Natural killer cell (primary cell): Measurements from ENCODE around the gene ANKRD6. TPM values are rescaled to one million over a fixed set of nuclear protein-coding genes. Genes with fewer than 3 reads are reported as not detected.

Experiments used
- ATAC-seq, 3 donors: fragments of 150-1000 bp in 2 of 3; fragments of 200-7000 bp in 1 of 3; cut with Tn5 transposase; 1 replicate in 1 of 3; 2 replicates in 2 of 3; pipeline ENCODE4 v1.10.0; 2021; ENCODE audit warnings: mild to moderate bottlenecking in 2 of 3, moderate library complexity in 2 of 3
- DNase-seq, 2 donors: peaks; one replicate each; pipeline versions ENCODE4 v3.0.0 to v3.0.0-alpha.2; 2013 to 2021; ENCODE audit warnings: mixed read lengths in 1 of 2
- H3K27ac ChIP-seq: one replicate; pipeline ENCODE4 v1.5.1; 2013; ENCODE audit warnings: mild to moderate bottlenecking, low read length
- H3K27me3 ChIP-seq: one replicate; pipeline ENCODE4 v1.6.1; 2013; ENCODE audit warnings: low read length; ENCODE audit not compliant: control insufficient read depth, insufficient read depth
- H3K36me3 ChIP-seq: one replicate; pipeline ENCODE4 v1.6.1; 2013; ENCODE audit warnings: low read length; ENCODE audit not compliant: control insufficient read depth, insufficient read depth
- H3K4me1 ChIP-seq: one replicate; pipeline ENCODE4 v1.6.1; 2013; ENCODE audit warnings: low read length; ENCODE audit not compliant: control insufficient read depth, insufficient read depth
- H3K4me3 ChIP-seq: one replicate; pipeline ENCODE4 v1.5.1; 2013; ENCODE audit warnings: low read length
- H3K9me3 ChIP-seq: one replicate; pipeline ENCODE4 v1.6.1; 2013; ENCODE audit warnings: low read length; ENCODE audit not compliant: control insufficient read depth, insufficient read depth
- H3K27ac Mint-ChIP-seq, 2 donors: one replicate each; pipeline ENCODE4 v1.8.0; 2022; ENCODE audit warnings: mild to moderate bottlenecking in 2 of 2, mixed read lengths in 2 of 2, moderate library complexity in 1 of 2
- H3K27me3 Mint-ChIP-seq, 2 donors: one replicate each; pipeline ENCODE4 v1.8.0; 2022; ENCODE audit warnings: low read depth in 2 of 2, mixed read lengths in 2 of 2
- H3K36me3 Mint-ChIP-seq: one replicate; pipeline ENCODE4 v1.8.0; 2022; ENCODE audit warnings: mixed read lengths
- H3K4me1 Mint-ChIP-seq, 2 donors: one replicate each; pipeline ENCODE4 v1.8.0; 2022; ENCODE audit warnings: mixed read lengths in 2 of 2
- H3K4me3 Mint-ChIP-seq: one replicate; pipeline ENCODE4 v1.8.0; 2022; ENCODE audit warnings: mild to moderate bottlenecking, moderate library complexity, mixed read lengths
- H3K9me3 Mint-ChIP-seq, 2 donors: one replicate each; pipeline ENCODE4 v1.8.0; 2022; ENCODE audit warnings: mixed read lengths in 2 of 2
- whole genome bisulfite sequencing: methylation state at CpG from one replicate; pipeline ENCODE4 v1.1.7; 2013; ENCODE audit warnings: missing lambda C conversion rate; ENCODE audit not compliant: insufficient coverage; 5-methylcytosine and 5-hydroxymethylcytosine counted together
- intact Hi-C: fragments of 100-400 bp; cut with micrococcal nuclease; formaldehyde crosslinking; loops from one replicate; pipeline ENCODE4 v1.14.2; 2022
- total RNA-seq, 4 donors: library from RNA; stranded (reverse); fragments of 120-200 nt in 1 of 4; gene quantifications; one replicate each; pipeline versions ENCODE4 v1.2.3 to v1.2.4, GENCODE V29; 2013 to 2022
- TF ChIP-seq, protein P1 (sequence below): fragments of 200-600 bp; IDR thresholded peaks from one replicate; pipeline ENCODE4 v1.8.0; 2022; ENCODE audit warnings: antibody characterized with exemption

Gene ANKRD6
- total RNA-seq, 3 donors from 2014 or later (not counting 1 experiment from before 2014, with no cell fraction given): 4.5 to 9.0 (median 4.6) TPM

GRCh38 chr6:89596056-89596455 is 163.1 kb downstream of the ANKRD6 start:
- intact Hi-C loops: no loop called here
- Histone ChIP-seq H3K4me3 (no peak overlapping the region), H3K4me1 (peaks cover 5% of the 10 kb centered on the region), H3K27ac (no peak overlapping the region), H3K36me3 (no peaks in the 10 kb centered on the region), H3K27me3 (no peaks in the 10 kb centered on the region), H3K9me3 (no peaks in the 10 kb centered on the region)
- no peaks in the 10 kb centered on the region for H3K36me3 Mint-ChIP-seq
- peak overlapping the region in 1 of 2 donors; percentile 33 for H3K27ac Mint-ChIP-seq
- no peaks in the 10 kb centered on the region for H3K27me3 Mint-ChIP-seq
- peaks cover 0 to 3% of the 10 kb centered on the region in 2 donors for H3K9me3 Mint-ChIP-seq
- WGBS: 31% methylated on average over 1 of the region's 2 CpGs
- TF ChIP-seq, protein P1, sequence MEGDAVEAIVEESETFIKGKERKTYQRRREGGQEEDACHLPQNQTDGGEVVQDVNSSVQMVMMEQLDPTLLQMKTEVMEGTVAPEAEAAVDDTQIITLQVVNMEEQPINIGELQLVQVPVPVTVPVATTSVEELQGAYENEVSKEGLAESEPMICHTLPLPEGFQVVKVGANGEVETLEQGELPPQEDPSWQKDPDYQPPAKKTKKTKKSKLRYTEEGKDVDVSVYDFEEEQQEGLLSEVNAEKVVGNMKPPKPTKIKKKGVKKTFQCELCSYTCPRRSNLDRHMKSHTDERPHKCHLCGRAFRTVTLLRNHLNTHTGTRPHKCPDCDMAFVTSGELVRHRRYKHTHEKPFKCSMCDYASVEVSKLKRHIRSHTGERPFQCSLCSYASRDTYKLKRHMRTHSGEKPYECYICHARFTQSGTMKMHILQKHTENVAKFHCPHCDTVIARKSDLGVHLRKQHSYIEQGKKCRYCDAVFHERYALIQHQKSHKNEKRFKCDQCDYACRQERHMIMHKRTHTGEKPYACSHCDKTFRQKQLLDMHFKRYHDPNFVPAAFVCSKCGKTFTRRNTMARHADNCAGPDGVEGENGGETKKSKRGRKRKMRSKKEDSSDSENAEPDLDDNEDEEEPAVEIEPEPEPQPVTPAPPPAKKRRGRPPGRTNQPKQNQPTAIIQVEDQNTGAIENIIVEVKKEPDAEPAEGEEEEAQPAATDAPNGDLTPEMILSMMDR: no peak
- DNase-seq (peak in 1 of 2 donors; percentile 34), ATAC-seq (peak in 2 of 3 donors; percentile 29 to 30)
- no peak overlapping the region for H3K4me3 Mint-ChIP-seq
- peaks cover 10 to 12% of the 10 kb centered on the region in 2 donors for H3K4me1 Mint-ChIP-seq

DNA sequence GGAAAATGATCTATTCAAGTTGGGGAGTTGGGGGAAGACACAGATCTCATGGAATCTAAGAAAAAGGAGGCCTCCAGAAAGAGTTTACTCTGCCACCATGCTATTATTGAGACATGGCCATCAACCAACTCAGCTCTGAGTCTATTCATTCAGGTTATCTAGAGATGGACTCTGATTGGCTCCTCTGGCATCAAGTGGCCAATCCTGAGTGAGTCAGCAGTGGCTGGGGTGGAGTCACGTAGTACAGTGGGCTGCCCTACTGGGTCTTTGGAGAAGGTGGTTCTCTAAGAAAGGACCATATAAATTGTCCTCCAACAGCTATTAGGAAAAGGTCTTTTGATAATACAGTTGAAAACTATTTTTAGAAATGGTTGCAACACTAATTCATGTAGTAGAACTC is 163.5 kb downstream of the ANKRD6 start:
- intact Hi-C loops: no loop called here
- ATAC-seq (no peak), DNase-seq (no peak)
- Histone ChIP-seq H3K4me3 (no peak overlapping the region), H3K4me1 (peaks cover 5% of the 10 kb centered on the region), H3K27ac (no peak overlapping the region), H3K9me3 (no peaks in the 10 kb centered on the region), H3K27me3 (no peaks in the 10 kb centered on the region), H3K36me3 (no peaks in the 10 kb centered on the region)
- TF ChIP-seq, protein P1: no peak
- Mint-ChIP-seq H3K36me3 (no peaks in the 10 kb centered on the region), H3K27me3 (no peaks in the 10 kb centered on the region), H3K4me3 (no peak overlapping the region), H3K9me3 (peaks cover 0 to 3% of the 10 kb centered on the region in 2 donors), H3K4me1 (peaks cover 10 to 12% of the 10 kb centered on the region in 2 donors), H3K27ac (peak overlapping the region in 1 of 2 donors; percentile 33)
- no CpG with 5 or more reads among the region's 1 CpG for WGBS

GRCh38 chr6:89597372-89597771 is 164.4 kb downstream of the ANKRD6 start:
- Mint-ChIP-seq H3K27ac (no peak overlapping the region), H3K36me3 (no peaks in the 10 kb centered on the region), H3K9me3 (peaks cover 0 to 3% of the 10 kb centered on the region in 2 donors), H3K4me1 (peaks cover 10 to 12% of the 10 kb centered on the region in 2 donors), H3K4me3 (no peak overlapping the region), H3K27me3 (no peaks in the 10 kb centered on the region)
- ATAC-seq: no peak
- Histone ChIP-seq H3K27ac (no peak overlapping the region), H3K36me3 (no peaks in the 10 kb centered on the region), H3K9me3 (no peaks in the 10 kb centered on the region), H3K4me1 (peaks cover 5% of the 10 kb centered on the region), H3K4me3 (no peak overlapping the region), H3K27me3 (no peaks in the 10 kb centered on the region)
- DNase-seq: no peak
- TF ChIP-seq, protein P1: no peak
- 50% methylated on average over 2 of the region's 2 CpGs for WGBS
- intact Hi-C loops: no loop called here

GRCh38 chr6:89597988-89598387 is 165.0 kb downstream of the ANKRD6 start:
- H3K4me1 ChIP-seq: peaks cover 5% of the 10 kb centered on the region
- Mint-ChIP-seq H3K27me3 (no peaks in the 10 kb centered on the region), H3K4me3 (no peak overlapping the region), H3K27ac (no peak overlapping the region), H3K4me1 (peaks cover 10 to 12% of the 10 kb centered on the region in 2 donors), H3K36me3 (no peaks in the 10 kb centered on the region), H3K9me3 (peaks cover 0 to 3% of the 10 kb centered on the region in 2 donors)
- H3K27me3 ChIP-seq: no peaks in the 10 kb centered on the region
- H3K9me3 ChIP-seq: no peaks in the 10 kb centered on the region
- intact Hi-C loops: no loop called here
- no peak overlapping the region for H3K27ac ChIP-seq
- ATAC-seq (no peak), DNase-seq (no peak)
- H3K36me3 ChIP-seq: no peaks in the 10 kb centered on the region
- TF ChIP-seq, protein P1: no peak
- H3K4me3 ChIP-seq: no peak overlapping the region
- 27% methylated on average over 3 of the region's 3 CpGs for WGBS
